H9 (cell line): ENCODE results near the gene MYO1E. TPM values are rescaled to one million over a fixed set of nuclear protein-coding genes. Genes with fewer than 3 reads are reported as not detected.
A peak's percentile ranks its signal among the peaks of the same experiment; 100 is the strongest.

Source experiments
- DNase-seq: peaks from one replicate; pipeline ENCODE4 v3.0.0-alpha.2; 2017
- H2AFZ ChIP-seq: one replicate; pipeline ENCODE4 v1.6.1; 2013; ENCODE audit warnings: mild to moderate bottlenecking, low read length, control low read depth, moderate library complexity
- H2AK5ac ChIP-seq: 2 replicates; pipeline ENCODE4 v1.6.1; 2013; ENCODE audit warnings: low read length, control low read depth, mixed read lengths; ENCODE audit not compliant: insufficient read length
- H2BK120ac ChIP-seq: one replicate; pipeline ENCODE4 v1.6.1; 2013; ENCODE audit warnings: low read depth, mild to moderate bottlenecking, low read length, control low read depth, inconsistent platforms; ENCODE audit not compliant: poor library complexity, severe bottlenecking
- H2BK12ac ChIP-seq: 2 replicates; pipeline ENCODE4 v1.6.1; 2013; ENCODE audit warnings: low read length, control low read depth, mixed read lengths, low read depth; ENCODE audit not compliant: insufficient read length
- H2BK15ac ChIP-seq: 2 replicates; pipeline ENCODE4 v1.6.1; 2013; ENCODE audit warnings: low read depth, low read length, control low read depth
- H2BK20ac ChIP-seq: one replicate; pipeline ENCODE4 v1.6.1; 2013; ENCODE audit warnings: low read depth, mild to moderate bottlenecking, low read length, control low read depth, inconsistent platforms; ENCODE audit not compliant: poor library complexity, severe bottlenecking
- H2BK5ac ChIP-seq: 2 replicates; pipeline ENCODE4 v1.6.1; 2013; ENCODE audit warnings: low read length, control low read depth, mixed read lengths; ENCODE audit not compliant: insufficient read length
- H3K14ac ChIP-seq: 2 replicates; pipeline ENCODE4 v1.6.1; 2013; ENCODE audit warnings: low read length, control low read depth; ENCODE audit not compliant: insufficient read depth
- H3K18ac ChIP-seq: 2 replicates; pipeline ENCODE4 v1.6.1; 2013; ENCODE audit warnings: low read depth, mild to moderate bottlenecking, mixed read lengths, low read length, control low read depth; ENCODE audit not compliant: insufficient read length
- H3K23ac ChIP-seq: 2 replicates; pipeline ENCODE4 v1.6.1; 2013; ENCODE audit warnings: low read length, control low read depth, mixed read lengths, low read depth; ENCODE audit not compliant: insufficient read length
- H3K23me2 ChIP-seq: 2 replicates; pipeline ENCODE4 v1.6.1; 2013; ENCODE audit warnings: low read depth, mild to moderate bottlenecking, mixed read lengths, low read length, control low read depth; ENCODE audit not compliant: insufficient read length, poor library complexity, severe bottlenecking
- H3K27ac ChIP-seq: 2 replicates; pipeline ENCODE4 v1.5.1; 2013; ENCODE audit warnings: low read length, control low read depth, mixed read lengths, low read depth; ENCODE audit not compliant: insufficient read length
- H3K27me3 ChIP-seq: 2 replicates; pipeline ENCODE4 v1.6.1; 2013; ENCODE audit warnings: low read length, control low read depth, inconsistent platforms; ENCODE audit not compliant: insufficient read depth
- H3K4ac ChIP-seq: 2 replicates; pipeline ENCODE4 v1.6.1; 2013; ENCODE audit warnings: low read depth, mild to moderate bottlenecking, control low read depth, inconsistent platforms, low read length, moderate library complexity
- H3K4me1 ChIP-seq: 2 replicates; pipeline ENCODE4 v1.6.1; 2013; ENCODE audit warnings: low read length, control low read depth, inconsistent platforms; ENCODE audit not compliant: insufficient read depth
- H3K4me2 ChIP-seq: 2 replicates; pipeline ENCODE4 v1.6.1; 2013; ENCODE audit warnings: low read length, control low read depth, mixed read lengths; ENCODE audit not compliant: insufficient read length, insufficient read depth
- H3K56ac ChIP-seq: 2 replicates; pipeline ENCODE4 v1.6.1; 2013; ENCODE audit warnings: low read depth, mild to moderate bottlenecking, mixed read lengths, low read length, control low read depth; ENCODE audit not compliant: insufficient read length
- H3K79me1 ChIP-seq: 2 replicates; pipeline ENCODE4 v1.6.1; 2013; ENCODE audit warnings: low read depth, mild to moderate bottlenecking, moderate library complexity, low read length, control low read depth, inconsistent platforms; ENCODE audit not compliant: insufficient read depth, poor library complexity, severe bottlenecking
- H3K79me2 ChIP-seq: 2 replicates; pipeline ENCODE4 v1.6.1; 2013; ENCODE audit warnings: low read length, control low read depth, inconsistent platforms; ENCODE audit not compliant: insufficient read depth
- H3K9ac ChIP-seq: 2 replicates; pipeline ENCODE4 v1.6.1; 2013; ENCODE audit warnings: low read length, control low read depth, mixed read lengths; ENCODE audit not compliant: insufficient read length; ENCODE audit errors: extremely low read depth
- H3K9me3 ChIP-seq: one replicate; pipeline ENCODE4 v1.6.1; 2013; ENCODE audit warnings: low read depth, low read length, inconsistent platforms; ENCODE audit not compliant: control insufficient read depth
- H3T11ph ChIP-seq: one replicate; pipeline ENCODE4 v1.6.1; 2013; ENCODE audit warnings: mild to moderate bottlenecking, low read length, control low read depth, inconsistent platforms
- H4K20me1 ChIP-seq: one replicate; pipeline ENCODE4 v1.6.1; 2013; ENCODE audit not compliant: control insufficient read depth, insufficient read length, insufficient read depth
- H4K5ac ChIP-seq: 2 replicates; pipeline ENCODE4 v1.6.1; 2013; ENCODE audit warnings: low read depth, mild to moderate bottlenecking, mixed read lengths, low read length, control low read depth; ENCODE audit not compliant: insufficient read length
- H4K8ac ChIP-seq: replicated peaks from 2 replicates; pipeline ENCODE4 v1.6.1; 2013; ENCODE audit warnings: low read length, control low read depth, mixed read lengths, low read depth; ENCODE audit not compliant: insufficient read length
- H4K91ac ChIP-seq: 2 replicates; pipeline ENCODE4 v1.6.1; 2013; ENCODE audit warnings: low read depth, mild to moderate bottlenecking, moderate library complexity, mixed read lengths, low read length, control low read depth; ENCODE audit not compliant: insufficient read length
- H3K27ac Mint-ChIP-seq, 3 experiments: 2 replicates in 2 of 3; 3 replicates in 1 of 3; pipeline ENCODE4 v1.8.0; 2020 to 2021; ENCODE audit warnings: mixed read lengths in 3 of 3, mild to moderate bottlenecking in 1 of 3, moderate library complexity in 1 of 3
- H3K27me3 Mint-ChIP-seq: 2 replicates; pipeline ENCODE4 v1.8.0; 2021; ENCODE audit warnings: low read depth, mild to moderate bottlenecking, moderate library complexity, mixed read lengths
- H3K36me3 Mint-ChIP-seq, 3 experiments: 2 replicates in 2 of 3; 3 replicates in 1 of 3; pipeline ENCODE4 v1.8.0; 2020 to 2021; ENCODE audit warnings: low read depth in 3 of 3, mixed read lengths in 3 of 3; ENCODE audit not compliant: insufficient read depth in 1 of 3
- H3K4me1 Mint-ChIP-seq, 2 experiments: 2 replicates each; pipeline ENCODE4 v1.8.0; 2020; ENCODE audit warnings: mixed read lengths in 2 of 2
- H3K4me3 Mint-ChIP-seq, 2 experiments: 2 replicates in 1 of 2; 3 replicates in 1 of 2; pipeline ENCODE4 v1.8.0; 2020 to 2021; ENCODE audit warnings: mild to moderate bottlenecking in 2 of 2, mixed read lengths in 2 of 2, moderate library complexity in 1 of 2
- H3K9me3 Mint-ChIP-seq, 2 experiments: 2 replicates in 1 of 2; 3 replicates in 1 of 2; pipeline ENCODE4 v1.8.0; 2020; ENCODE audit warnings: mild to moderate bottlenecking in 2 of 2, mixed read lengths in 2 of 2, moderate library complexity in 1 of 2
- WGBS: extraction: QIAGEN DNeasy Blood & Tissue Kit; methylation state at CpG from one replicate; pipeline ENCODE4 v1.1.7; 2013; ENCODE audit warnings: missing lambda C conversion rate, low lambda C conversion rate, mixed read lengths; ENCODE audit not compliant: insufficient read length; ENCODE audit errors: extremely low coverage; 5-methylcytosine and 5-hydroxymethylcytosine counted together
- total RNA-seq: library from RNA; stranded (reverse); gene quantifications from 2 replicates; pipeline ENCODE4 v1.2.1, GENCODE V29; 2021
- TF ChIP-seq, protein P1 (sequence below): fragments of 200-600 bp; sonication (generic); conservative IDR thresholded peaks from 3 replicates; pipeline ENCODE4 v1.8.0; 2021; ENCODE audit warnings: antibody characterized with exemption, mild to moderate bottlenecking

The MYO1E gene
- total RNA-seq, 1 experiment from 2014 or later: 235 TPM

DNA sequence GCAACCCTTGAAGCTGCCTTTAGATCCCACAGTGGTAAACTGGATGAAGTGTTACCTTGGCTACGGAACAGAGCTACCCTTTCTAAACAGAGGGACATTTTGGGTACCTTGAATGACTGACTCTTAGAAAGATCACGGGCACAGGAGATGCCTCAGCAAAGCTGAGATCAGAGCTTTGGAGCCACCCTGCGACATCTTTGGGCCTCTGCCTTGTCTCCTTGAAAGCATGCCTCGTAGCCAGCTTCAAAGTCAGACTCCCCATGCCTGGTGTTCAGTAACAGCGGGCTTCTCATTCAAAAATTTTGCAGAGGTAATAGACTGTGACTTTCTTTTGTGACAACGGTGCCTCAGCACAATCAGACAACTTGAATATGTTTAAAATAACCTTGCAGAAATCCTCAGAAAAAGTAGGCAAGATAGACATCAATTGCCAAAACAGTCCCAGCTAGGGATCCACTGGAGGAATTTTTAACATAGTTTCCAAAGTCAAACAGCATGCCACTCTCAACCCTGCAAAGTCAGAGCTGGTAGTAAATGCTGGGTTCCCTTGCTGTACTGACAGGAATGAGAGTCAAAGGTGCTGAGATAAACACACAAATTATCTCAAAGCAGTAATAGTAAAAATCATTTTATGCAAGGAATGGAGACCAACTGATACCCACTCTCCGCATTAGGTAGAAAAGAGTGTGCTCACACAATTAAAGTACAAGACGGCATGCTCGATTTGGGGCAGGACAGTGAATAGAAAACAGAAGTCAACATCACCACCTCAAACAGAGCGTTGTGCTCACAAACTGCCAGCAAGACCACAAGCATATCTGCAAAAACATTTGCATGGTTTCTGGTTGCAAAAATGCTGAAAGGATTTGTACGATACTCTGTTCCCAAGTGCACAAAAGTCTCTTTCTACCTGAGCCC lies 82.1 kb downstream of the MYO1E start:
- Histone ChIP-seq H3T11ph (no peak overlapping the region), H3K18ac (no peak overlapping the region), H3K79me1 (peaks cover 5% of the 10 kb centered on the region), H3K27me3 (no peaks in the 10 kb centered on the region), H3K27ac (no peak overlapping the region), H4K91ac (no peak overlapping the region), H3K79me2 (0 out of 2 replicates have a peak, but pooled peaks cover 2% of the 10 kb centered on the region), H4K5ac (no peak overlapping the region), H3K4ac (no peak overlapping the region), H3K4me2 (no peak overlapping the region), H2AFZ (no peak overlapping the region), H3K9ac (no peak overlapping the region), H2BK12ac (no peak overlapping the region), H2AK5ac (no peak overlapping the region), H2BK120ac (no peak overlapping the region), H3K14ac (no peak overlapping the region), H2BK15ac (no peak overlapping the region), H3K56ac (no peak overlapping the region), H2BK5ac (no peak overlapping the region), H3K9me3 (no peaks in the 10 kb centered on the region), H3K23me2 (no peaks in the 10 kb centered on the region), H4K20me1 (no peaks in the 10 kb centered on the region), H3K23ac (no peak overlapping the region), H2BK20ac (no peak overlapping the region), H3K4me1 (peaks cover 5% of the 10 kb centered on the region; the same call in 1 of the 2 replicates), H4K8ac (no peak overlapping the region)
- Mint-ChIP-seq H3K27me3 (no peaks in the 10 kb centered on the region), H3K4me1 (peaks cover 43 to 47% of the 10 kb centered on the region in 2 experiments), H3K4me3 (no peak overlapping the region), H3K27ac (peak overlapping the region; percentile 32 to 59 (median 40); a peak in 3 of 7 replicates), H3K36me3 (peaks cover 0 to 9% (median 3%) of the 10 kb centered on the region in 3 experiments; a peak in 4 of 7 replicates), H3K9me3 (no peaks in the 10 kb centered on the region)
- WGBS: no CpG with 5 or more reads among the region's 11 CpGs
- TF ChIP-seq, protein P1, sequence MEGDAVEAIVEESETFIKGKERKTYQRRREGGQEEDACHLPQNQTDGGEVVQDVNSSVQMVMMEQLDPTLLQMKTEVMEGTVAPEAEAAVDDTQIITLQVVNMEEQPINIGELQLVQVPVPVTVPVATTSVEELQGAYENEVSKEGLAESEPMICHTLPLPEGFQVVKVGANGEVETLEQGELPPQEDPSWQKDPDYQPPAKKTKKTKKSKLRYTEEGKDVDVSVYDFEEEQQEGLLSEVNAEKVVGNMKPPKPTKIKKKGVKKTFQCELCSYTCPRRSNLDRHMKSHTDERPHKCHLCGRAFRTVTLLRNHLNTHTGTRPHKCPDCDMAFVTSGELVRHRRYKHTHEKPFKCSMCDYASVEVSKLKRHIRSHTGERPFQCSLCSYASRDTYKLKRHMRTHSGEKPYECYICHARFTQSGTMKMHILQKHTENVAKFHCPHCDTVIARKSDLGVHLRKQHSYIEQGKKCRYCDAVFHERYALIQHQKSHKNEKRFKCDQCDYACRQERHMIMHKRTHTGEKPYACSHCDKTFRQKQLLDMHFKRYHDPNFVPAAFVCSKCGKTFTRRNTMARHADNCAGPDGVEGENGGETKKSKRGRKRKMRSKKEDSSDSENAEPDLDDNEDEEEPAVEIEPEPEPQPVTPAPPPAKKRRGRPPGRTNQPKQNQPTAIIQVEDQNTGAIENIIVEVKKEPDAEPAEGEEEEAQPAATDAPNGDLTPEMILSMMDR: no peak
- DNase-seq: no peak
